OCI-M2 (cell line): ENCODE data around the gene CCNF.
"Not testable (repeated sequence)": the region's sequence is repeated elsewhere in the genome, so short reads cannot be mapped to it uniquely, and the experiment has no call there.

ENCODE experiments used
- DNase-seq: peaks from one replicate; lab custom pipeline; 2025; ENCODE audit not compliant: unreplicated experiment; lab: John Stamatoyannopoulos, UW

Gene CCNF

GRCh38 chr16:2429034-2429770, at the start of gene CCNF:
TSS of gene CCNF (plus strand) at chr16:2429447. CDS start at chr16:2429482, 35 bp downstream.
- DNase-seq: peak; percentile 25

- DNase-seq: no peak
Observed at GRCh38 chr16:2383501-2383900, 45.7 kb upstream of the CCNF start.

DNA sequence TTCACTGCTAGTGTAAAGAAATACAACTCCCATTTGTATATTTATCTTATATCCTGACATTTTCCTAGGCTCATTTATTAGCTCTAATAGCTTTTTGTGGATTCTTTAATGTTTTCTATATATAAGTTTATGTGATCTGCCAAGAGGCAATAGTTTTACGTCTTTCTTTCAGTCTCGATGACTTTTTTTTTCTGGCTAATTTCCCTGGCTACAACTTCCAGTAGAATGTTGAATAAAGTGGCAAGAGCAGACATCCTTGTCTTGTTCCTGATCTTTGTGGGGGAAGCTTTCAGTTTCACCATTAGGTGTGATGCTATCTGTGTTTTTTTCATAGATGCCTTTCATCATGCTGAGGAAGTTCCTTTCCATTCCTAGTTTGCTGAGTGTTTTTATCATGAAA, 44.8 kb upstream of the CCNF start:
- no peak for DNase-seq

- DNase-seq: no peak
Observed at GRCh38 chr16:2385190-2385836, 43.9 kb upstream of the CCNF start.

- not testable (repeated sequence) for DNase-seq
Observed at GRCh38 chr16:2385982-2386381, 43.3 kb upstream of the CCNF start.

DNA sequence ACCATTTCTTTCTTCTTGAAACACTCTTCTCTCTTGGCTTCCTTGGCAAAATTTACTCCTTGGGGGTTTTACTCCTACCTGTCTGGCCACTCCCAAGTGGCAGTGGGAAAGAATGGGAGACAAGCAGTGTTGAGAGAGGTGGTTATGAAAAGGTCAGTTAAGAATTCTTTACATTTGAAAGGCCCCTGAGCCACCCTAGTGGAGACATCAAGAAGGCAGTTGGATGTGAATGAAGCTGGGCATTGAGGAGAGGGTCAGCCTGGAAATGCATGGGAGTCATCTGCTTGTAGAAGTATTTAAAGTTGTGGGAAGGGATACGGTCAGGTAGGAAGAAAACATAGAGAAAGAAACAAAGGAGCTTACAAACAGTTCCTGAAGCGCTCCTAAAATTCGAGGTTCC, 42.3 kb upstream of the CCNF start:
- DNase-seq: no peak

- no peak for DNase-seq
Observed at GRCh38 chr16:2388139-2388874, 40.9 kb upstream of the CCNF start.

- no peak for DNase-seq
Observed at GRCh38 chr16:2388875-2389433, 40.3 kb upstream of the CCNF start.

DNA sequence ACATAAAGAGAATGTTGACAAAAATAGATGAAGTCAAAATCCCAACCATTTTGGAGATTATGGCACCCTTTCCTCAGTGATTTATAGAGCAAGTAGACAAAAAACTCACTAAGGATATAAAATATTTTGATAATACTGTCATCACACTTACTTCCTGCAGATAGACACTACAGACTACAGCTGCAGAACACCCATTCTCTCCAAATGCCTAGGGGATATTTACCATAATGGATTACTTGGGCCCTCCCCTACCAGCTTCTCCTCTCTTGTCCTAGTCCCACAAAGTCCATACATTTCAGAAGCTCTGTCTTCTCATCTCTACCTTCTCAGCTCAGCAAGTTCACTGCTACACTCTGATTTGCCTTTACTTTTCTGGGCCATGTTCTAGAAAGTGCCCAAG, 37.2 kb upstream of the CCNF start:
- no peak for DNase-seq

- no peak for DNase-seq
Observed at GRCh38 chr16:2398520-2398919, 30.7 kb upstream of the CCNF start.

GRCh38 chr16:2404099-2404498, 25.1 kb upstream of the CCNF start:
- DNase-seq: no peak

- DNase-seq: no peak
Observed at GRCh38 chr16:2415085-2415484, 14.2 kb upstream of the CCNF start.

- no peak for DNase-seq
Observed at GRCh38 chr16:2420035-2420434, 9.2 kb upstream of the CCNF start.

DNA sequence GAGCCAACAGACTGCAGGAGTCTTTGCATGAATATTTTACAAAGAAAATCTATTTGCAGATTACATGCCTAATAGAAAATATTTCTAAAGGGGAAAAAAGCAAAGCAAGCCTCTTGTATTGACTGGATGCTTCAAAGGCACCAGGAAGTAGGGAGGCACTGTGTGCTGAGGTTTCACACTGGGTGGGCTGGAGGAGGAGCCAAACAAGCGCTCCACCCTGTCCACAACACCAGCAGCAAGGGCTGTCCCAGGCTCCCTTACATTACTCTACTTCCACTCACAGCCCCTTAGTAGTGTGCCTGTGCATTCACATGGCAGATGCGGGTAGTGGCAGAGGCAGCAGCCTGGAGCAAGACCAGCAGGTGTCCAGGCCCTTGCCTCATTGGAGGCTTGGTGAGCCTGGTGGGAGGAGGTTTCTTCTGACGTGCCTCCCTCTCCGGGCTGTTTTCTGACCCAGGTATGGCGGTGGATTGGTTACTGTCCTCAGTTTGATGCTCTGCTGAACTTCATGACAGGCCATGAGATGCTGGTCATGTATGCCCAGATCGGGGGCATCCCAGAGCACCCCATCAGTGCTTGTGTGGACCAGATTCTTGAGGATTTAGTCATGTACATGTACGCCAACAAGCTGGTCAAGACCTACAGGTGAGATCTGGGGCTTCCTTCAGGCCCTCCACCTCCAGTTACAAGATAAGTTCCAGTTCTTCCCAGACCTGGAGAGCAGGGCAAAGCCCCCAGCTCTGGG, 7.0 kb upstream of the CCNF start:
- no peak for DNase-seq

- DNase-seq: no peak
Observed at GRCh38 chr16:2424061-2425007, 4.9 kb upstream of the CCNF start.

GRCh38 chr16:2425008-2425518, 4.2 kb upstream of the CCNF start:
- DNase-seq: no peak

GRCh38 chr16:2425825-2426430, 3.3 kb upstream of the CCNF start:
- DNase-seq: no peak

DNA sequence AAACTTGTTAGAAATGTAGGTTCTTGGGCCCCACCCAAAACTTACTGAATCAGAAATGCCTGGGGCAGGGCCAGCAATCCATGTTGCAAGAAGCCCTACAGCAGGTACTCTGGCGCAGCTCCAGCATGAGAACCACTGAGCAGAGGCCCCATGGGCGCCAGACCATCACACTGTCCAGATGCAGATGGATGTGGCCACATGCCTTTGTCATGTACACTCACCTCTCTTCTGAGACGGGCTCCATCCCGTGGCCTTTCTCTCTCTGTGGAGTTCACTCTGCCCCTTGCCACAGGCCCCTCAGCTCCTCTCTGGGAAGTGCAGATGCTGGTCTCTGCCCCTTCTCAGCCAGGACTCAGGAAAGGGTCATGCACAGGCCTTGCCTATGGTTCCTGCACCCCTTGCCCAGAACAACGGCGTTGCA, 2.3 kb upstream of the CCNF start:
- DNase-seq: no peak

- no peak for DNase-seq
Observed at GRCh38 chr16:2427526-2427925, 1.7 kb upstream of the CCNF start.
